HL-60 (cell line): ENCODE measurements around the gene HCLS1.
"Not testable (repeated sequence)": the region's sequence is repeated elsewhere in the genome, so short reads cannot be mapped to it uniquely, and the experiment has no call there.

Experiments used
- DNase-seq, 2 experiments: peaks; one replicate each; pipeline ENCODE4 v3.0.0-alpha.2; 2010 to 2020; ENCODE audit warnings: low read depth in 1 of 2, low spot score in 1 of 2
- H3K27ac ChIP-seq: fragments of 250-450 bp; sonication (Bioruptor Pico); replicated peaks from 2 replicates; pipeline ENCODE4 v1.5.1; 2020; ENCODE audit warnings: mild to moderate bottlenecking, moderate library complexity
- H3K27me3 ChIP-seq: fragments of 250-450 bp; sonication (Bioruptor Pico); 2 replicates; pipeline ENCODE4 v1.5.1; 2021; ENCODE audit warnings: mild to moderate bottlenecking, moderate library complexity; ENCODE audit not compliant: insufficient read depth, poor library complexity, severe bottlenecking
- H3K4me3 ChIP-seq: replicated peaks from 2 replicates; pipeline ENCODE4 v1.5.1; 2011; ENCODE audit warnings: mild to moderate bottlenecking, control low read depth, low read length; ENCODE audit not compliant: insufficient read depth
- GABPA ChIP-seq: IDR thresholded peaks from 2 replicates; pipeline ENCODE4 v1.6.1; 2012; ENCODE audit warnings: low read depth
- POLR2AphosphoS5 ChIP-seq: IDR thresholded peaks from 2 replicates; pipeline ENCODE4 v1.6.1; 2012; ENCODE audit warnings: low read depth
- REST ChIP-seq: IDR thresholded peaks from 2 replicates; pipeline ENCODE4 v1.6.1; 2012; ENCODE audit warnings: low read depth; ENCODE audit not compliant: insufficient replicate concordance
- SPI1 ChIP-seq: IDR thresholded peaks from 2 replicates; pipeline ENCODE4 v1.6.1; 2012; ENCODE audit warnings: low read depth, mild to moderate bottlenecking, borderline replicate concordance
- TF ChIP-seq, protein P1 (sequence below): IDR thresholded peaks from one replicate; pipeline ENCODE4 v1.5.1; 2011; ENCODE audit warnings: low read length, control low read depth, inconsistent platforms; ENCODE audit not compliant: insufficient read depth

The HCLS1 gene

GRCh38 chr3:121594850-121595249, 65.9 kb downstream of the HCLS1 start:
- Histone ChIP-seq H3K27me3 (peaks cover 2% of the 10 kb centered on the region), H3K27ac (no peak overlapping the region), H3K4me3 (no peak overlapping the region)
- TF ChIP-seq GABPA: no peak
- no peak for TF ChIP-seq POLR2AphosphoS5
- DNase-seq: no peak

- H3K27me3 ChIP-seq, H3K4me3 ChIP-seq, H3K27ac ChIP-seq, DNase-seq: not testable (repeated sequence)
Observed at GRCh38 chr3:121593806-121594205, 66.9 kb downstream of the HCLS1 start.

DNA sequence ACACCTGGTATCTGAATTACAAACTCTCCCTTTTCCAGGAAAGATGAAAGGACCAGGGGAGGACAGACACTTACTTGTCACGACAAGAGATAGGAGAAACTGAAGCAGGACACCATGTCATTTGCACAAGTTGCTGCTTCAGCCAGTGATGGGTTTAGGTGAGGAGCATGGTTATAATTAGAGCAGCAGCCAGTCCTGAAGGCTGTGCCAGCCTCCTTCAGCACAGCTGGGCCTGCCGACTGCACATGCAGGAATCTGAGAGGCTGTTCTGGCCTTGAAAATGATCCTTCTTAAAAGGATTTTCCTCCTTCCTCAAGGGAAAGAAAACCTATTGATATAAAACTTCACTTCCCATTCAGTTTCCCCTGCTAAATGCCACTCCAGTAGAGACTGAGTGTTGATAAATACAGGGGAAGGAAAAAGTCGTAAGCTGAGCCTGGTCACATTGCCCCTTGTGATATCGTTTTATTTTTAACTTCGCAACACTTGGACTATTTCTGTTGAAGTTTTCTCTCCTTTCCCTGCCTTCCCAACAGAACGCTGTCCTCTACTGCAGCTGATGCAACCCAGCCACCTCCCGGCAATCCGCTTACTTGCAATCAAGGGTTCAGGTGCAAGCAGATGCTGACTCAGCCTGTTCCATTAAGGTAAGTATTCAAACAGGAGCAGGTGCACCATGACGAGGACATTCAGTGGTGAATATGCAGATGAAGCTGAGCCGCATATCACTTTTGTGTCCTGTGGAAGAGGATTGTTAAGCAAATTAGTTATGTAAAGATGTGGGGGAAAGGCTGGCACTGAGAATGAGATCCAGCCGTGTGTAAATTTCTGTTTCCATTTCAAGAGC, 67.6 kb downstream of the HCLS1 start, which contains the start of gene FBXO40:
Gene FBXO40, plus strand, starts transcription at position 524 of the 847 bp plus-strand sequence. CDS start 27,197 bp downstream, outside the sequence.
- no peak within 1 kb of the TSS for H3K27ac ChIP-seq
- H3K27me3 ChIP-seq: peaks cover 2% of the 10 kb centered on the region
- DNase-seq: no peak
- no peak within 1 kb of the TSS for H3K4me3 ChIP-seq
- no peak for TF ChIP-seq GABPA
- TF ChIP-seq SPI1: no peak
- TF ChIP-seq, protein P1, sequence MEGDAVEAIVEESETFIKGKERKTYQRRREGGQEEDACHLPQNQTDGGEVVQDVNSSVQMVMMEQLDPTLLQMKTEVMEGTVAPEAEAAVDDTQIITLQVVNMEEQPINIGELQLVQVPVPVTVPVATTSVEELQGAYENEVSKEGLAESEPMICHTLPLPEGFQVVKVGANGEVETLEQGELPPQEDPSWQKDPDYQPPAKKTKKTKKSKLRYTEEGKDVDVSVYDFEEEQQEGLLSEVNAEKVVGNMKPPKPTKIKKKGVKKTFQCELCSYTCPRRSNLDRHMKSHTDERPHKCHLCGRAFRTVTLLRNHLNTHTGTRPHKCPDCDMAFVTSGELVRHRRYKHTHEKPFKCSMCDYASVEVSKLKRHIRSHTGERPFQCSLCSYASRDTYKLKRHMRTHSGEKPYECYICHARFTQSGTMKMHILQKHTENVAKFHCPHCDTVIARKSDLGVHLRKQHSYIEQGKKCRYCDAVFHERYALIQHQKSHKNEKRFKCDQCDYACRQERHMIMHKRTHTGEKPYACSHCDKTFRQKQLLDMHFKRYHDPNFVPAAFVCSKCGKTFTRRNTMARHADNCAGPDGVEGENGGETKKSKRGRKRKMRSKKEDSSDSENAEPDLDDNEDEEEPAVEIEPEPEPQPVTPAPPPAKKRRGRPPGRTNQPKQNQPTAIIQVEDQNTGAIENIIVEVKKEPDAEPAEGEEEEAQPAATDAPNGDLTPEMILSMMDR: no peak
- TF ChIP-seq POLR2AphosphoS5: no peak
- TF ChIP-seq REST: no peak

GRCh38 chr3:121584418-121584817, 76.3 kb downstream of the HCLS1 start:
- no peak for TF ChIP-seq SPI1
- no peak for TF ChIP-seq REST
- TF ChIP-seq, protein P1: no peak
- no peak for TF ChIP-seq GABPA
- no peak for TF ChIP-seq POLR2AphosphoS5
- Histone ChIP-seq H3K4me3 (no peak overlapping the region), H3K27ac (no peak overlapping the region), H3K27me3 (no peaks in the 10 kb centered on the region)
- DNase-seq: no peak

DNA sequence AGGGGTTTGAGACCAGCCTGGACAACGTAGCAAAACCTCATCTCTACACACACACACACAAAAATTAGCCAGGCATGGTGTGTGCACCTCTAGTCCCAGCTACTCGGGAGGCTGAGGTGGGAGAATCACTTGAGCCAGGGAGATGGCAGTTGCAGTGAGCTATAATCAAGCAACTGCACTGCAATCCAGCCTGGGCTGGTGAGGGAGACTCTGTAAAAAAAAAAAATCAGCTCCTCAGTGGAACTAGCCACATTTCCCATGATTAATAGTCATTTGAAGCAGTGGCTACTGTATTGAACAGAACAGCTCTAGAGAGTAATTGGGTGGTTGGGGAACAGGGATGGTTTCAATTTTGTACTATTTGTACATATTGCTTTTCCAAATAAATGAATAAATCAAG, 79.0 kb downstream of the HCLS1 start:
- Histone ChIP-seq H3K27ac (no peak overlapping the region), H3K27me3 (no peaks in the 10 kb centered on the region), H3K4me3 (no peak overlapping the region)
- no peak for TF ChIP-seq POLR2AphosphoS5
- TF ChIP-seq, protein P1: no peak
- no peak for TF ChIP-seq SPI1
- no peak for TF ChIP-seq GABPA
- no peak for TF ChIP-seq REST
- DNase-seq: no peak
